ENCODE measurements around the gene ONECUT3.

The ONECUT3 gene

DNA sequence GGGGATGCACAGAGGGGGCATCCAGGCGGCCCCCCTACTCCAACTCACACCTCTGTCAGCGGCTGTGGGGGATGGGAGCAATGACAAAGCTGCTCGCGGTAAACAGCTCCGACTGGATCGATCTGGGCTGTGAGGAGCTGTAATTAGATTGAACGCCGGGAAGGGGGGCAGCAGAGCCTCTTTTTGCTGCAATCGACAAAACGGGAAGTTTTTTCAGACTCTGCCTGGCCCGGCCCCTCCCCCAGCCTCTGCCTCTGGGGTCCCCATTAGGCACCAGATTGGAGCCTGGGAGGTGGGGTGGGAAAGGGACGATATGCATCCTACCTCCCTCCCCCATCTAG is 16.3 kb downstream of the ONECUT3 start:
- H4K8ac ChIP-seq (ENCODE audit: low read depth, low read length), result no peak overlapping the region
- H3K79me2 ChIP-seq (ENCODE audit: control insufficient read depth, insufficient read depth, low read length, poor library complexity), result no peaks in the 10 kb centered on the region
- no peak overlapping the region for H3K4ac ChIP-seq (ENCODE audit: low read depth, low read length)
- H2AFZ ChIP-seq (ENCODE audit: insufficient read depth, low read length, poor library complexity), result no peak overlapping the region
- WGBS (ENCODE audit: extremely low coverage, insufficient coverage, insufficient read length), result no CpG with 5 or more reads among the region's 12 CpGs
- H3K27me3 ChIP-seq (ENCODE audit: insufficient read depth, low read length), result peaks cover 54% of the 10 kb centered on the region
- peaks cover 22% of the 10 kb centered on the region for H3K9me3 ChIP-seq (ENCODE audit: insufficient read depth, low read depth, low read length)
- no peak overlapping the region for H3K9ac ChIP-seq (ENCODE audit: low read length)
- H2BK5ac ChIP-seq (ENCODE audit: low read depth, low read length, poor library complexity), result no peak overlapping the region
- no peaks in the 10 kb centered on the region for H3K4me1 ChIP-seq (ENCODE audit: control insufficient read depth in 1 of 2, insufficient read depth in 2 of 2, low read length in 2 of 2)
- H3K18ac ChIP-seq (ENCODE audit: low read length), result no peak overlapping the region
- DNase-seq, result no peak
- H2BK120ac ChIP-seq (ENCODE audit: insufficient read depth, low read length, poor library complexity), result no peak overlapping the region
- H2AK5ac ChIP-seq (ENCODE audit: low read length), result no peak overlapping the region
- no peak overlapping the region for H3K27ac ChIP-seq (ENCODE audit: low read depth, low read length)
- no peak overlapping the region for H3K4me3 ChIP-seq (ENCODE audit: low read depth, low read length)
- H4K12ac ChIP-seq (ENCODE audit: low read depth, low read length), result no peak overlapping the region
- no peak overlapping the region for H2BK12ac ChIP-seq (ENCODE audit: low read length)
- no peak overlapping the region for H3K4me2 ChIP-seq (ENCODE audit: low read length)
- no peak overlapping the region for H3K23ac ChIP-seq (ENCODE audit: low read length)
- H4K91ac ChIP-seq (ENCODE audit: low read depth, low read length), result no peak overlapping the region
- no peaks in the 10 kb centered on the region for H3K36me3 ChIP-seq (ENCODE audit: control insufficient read depth in 1 of 2, insufficient read depth in 2 of 2, low read length in 2 of 2)
- no peak overlapping the region for H3K14ac ChIP-seq (ENCODE audit: low read length)
- no peaks in the 10 kb centered on the region for H3K79me1 ChIP-seq (ENCODE audit: low read length)

DNA sequence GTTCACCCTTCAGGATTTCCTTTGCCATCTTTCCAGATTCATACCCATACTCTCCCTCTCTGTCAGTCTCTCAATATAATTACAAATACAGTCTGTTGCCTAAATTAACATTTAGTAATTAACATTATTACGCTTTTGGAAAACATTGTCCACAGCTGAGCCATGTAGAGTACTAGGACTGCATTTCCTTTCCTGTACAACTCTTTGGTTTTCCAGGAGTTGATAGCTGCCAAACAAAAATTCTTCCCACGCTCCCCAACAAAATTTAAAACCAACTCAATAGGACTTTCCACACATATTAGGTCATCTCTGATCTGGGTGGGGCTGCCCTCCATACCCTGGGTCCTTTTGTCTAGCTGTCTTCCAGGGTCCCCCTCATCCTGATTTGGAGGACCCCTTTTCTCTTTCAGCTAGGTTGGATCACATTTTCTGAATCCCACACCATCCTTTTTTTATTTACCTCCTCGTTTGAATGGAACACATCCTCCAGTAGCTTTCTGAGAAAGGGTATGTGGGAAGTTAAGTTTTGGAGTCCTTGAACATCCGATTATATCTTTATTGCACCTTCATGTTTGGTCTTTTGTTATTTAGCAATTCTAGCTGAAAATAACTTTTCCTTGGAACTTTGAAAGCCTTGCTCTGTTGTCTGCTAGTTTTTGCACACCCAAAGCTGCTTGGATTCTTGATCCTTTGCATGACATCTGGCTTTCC is 17.7 kb downstream of the ONECUT3 start:
- Histone ChIP-seq H3K4me3 (ENCODE audit: low read depth, low read length) (no peak overlapping the region), H2BK120ac (ENCODE audit: insufficient read depth, low read length, poor library complexity) (no peak overlapping the region), H3K36me3 (ENCODE audit: control insufficient read depth in 1 of 2, insufficient read depth in 2 of 2, low read length in 2 of 2) (no peaks in the 10 kb centered on the region), H3K4me2 (ENCODE audit: low read length) (no peak overlapping the region), H3K18ac (ENCODE audit: low read length) (no peak overlapping the region), H4K12ac (ENCODE audit: low read depth, low read length) (no peak overlapping the region), H2BK12ac (ENCODE audit: low read length) (no peak overlapping the region), H4K91ac (ENCODE audit: low read depth, low read length) (no peak overlapping the region), H3K9me3 (ENCODE audit: insufficient read depth, low read depth, low read length) (peaks cover 25% of the 10 kb centered on the region), H3K14ac (ENCODE audit: low read length) (no peak overlapping the region), H3K27me3 (ENCODE audit: insufficient read depth, low read length) (peaks cover 53% of the 10 kb centered on the region), H4K8ac (ENCODE audit: low read depth, low read length) (no peak overlapping the region), H2AK5ac (ENCODE audit: low read length) (no peak overlapping the region), H3K23ac (ENCODE audit: low read length) (no peak overlapping the region), H3K79me1 (ENCODE audit: low read length) (no peaks in the 10 kb centered on the region), H3K9ac (ENCODE audit: low read length) (no peak overlapping the region), H3K4ac (ENCODE audit: low read depth, low read length) (no peak overlapping the region), H2AFZ (ENCODE audit: insufficient read depth, low read length, poor library complexity) (no peak overlapping the region), H3K4me1 (ENCODE audit: control insufficient read depth in 1 of 2, insufficient read depth in 2 of 2, low read length in 2 of 2) (no peaks in the 10 kb centered on the region), H3K27ac (ENCODE audit: low read depth, low read length) (no peak overlapping the region), H3K79me2 (ENCODE audit: control insufficient read depth, insufficient read depth, low read length, poor library complexity) (no peaks in the 10 kb centered on the region), H2BK5ac (ENCODE audit: low read depth, low read length, poor library complexity) (no peak overlapping the region)
- 100% methylated on average over 1 of the region's 4 CpGs for WGBS (ENCODE audit: extremely low coverage, insufficient coverage, insufficient read length)
- no peak for DNase-seq

DNA sequence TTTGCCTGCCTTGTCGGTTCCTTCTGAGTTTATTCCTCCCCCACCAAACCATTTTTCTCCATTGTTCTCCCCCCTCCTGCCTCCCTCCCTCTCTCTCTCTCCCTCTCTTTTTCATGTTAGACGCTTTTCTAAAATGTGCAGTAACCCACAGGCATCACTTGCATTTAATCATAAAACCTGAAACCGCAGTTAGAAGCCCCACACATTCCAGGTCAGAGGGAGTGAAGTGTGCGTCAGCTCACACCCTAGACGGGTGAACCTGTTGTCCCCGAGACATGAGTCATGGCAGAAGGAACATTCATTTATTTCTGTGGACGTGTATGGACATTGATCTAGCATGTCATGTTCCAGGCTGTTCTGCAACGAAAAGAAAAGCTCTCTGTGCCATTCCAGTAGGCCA is 19.9 kb downstream of the ONECUT3 start:
- H3K27me3 ChIP-seq (ENCODE audit: insufficient read depth, low read length), result peaks cover 55% of the 10 kb centered on the region
- no peaks in the 10 kb centered on the region for H3K36me3 ChIP-seq (ENCODE audit: control insufficient read depth in 1 of 2, insufficient read depth in 2 of 2, low read length in 2 of 2)
- H3K4me1 ChIP-seq (ENCODE audit: control insufficient read depth in 1 of 2, insufficient read depth in 2 of 2, low read length in 2 of 2), result no peaks in the 10 kb centered on the region
- no peak overlapping the region for H3K18ac ChIP-seq (ENCODE audit: low read length)
- no peak overlapping the region for H2BK12ac ChIP-seq (ENCODE audit: low read length)
- peak in 1 of 2 donors; percentile 37 for DNase-seq
- no peak overlapping the region for H2AK5ac ChIP-seq (ENCODE audit: low read length)
- no peak overlapping the region for H2BK120ac ChIP-seq (ENCODE audit: insufficient read depth, low read length, poor library complexity)
- no peak overlapping the region for H3K9ac ChIP-seq (ENCODE audit: low read length)
- H4K12ac ChIP-seq (ENCODE audit: low read depth, low read length), result no peak overlapping the region
- WGBS (ENCODE audit: extremely low coverage, insufficient coverage, insufficient read length), result no CpG with 5 or more reads among the region's 8 CpGs
- no peak overlapping the region for H3K27ac ChIP-seq (ENCODE audit: low read depth, low read length)
- no peak overlapping the region for H3K23ac ChIP-seq (ENCODE audit: low read length)
- no peak overlapping the region for H3K4me2 ChIP-seq (ENCODE audit: low read length)
- H2AFZ ChIP-seq (ENCODE audit: insufficient read depth, low read length, poor library complexity), result no peak overlapping the region
- no peak overlapping the region for H3K4me3 ChIP-seq (ENCODE audit: low read depth, low read length)
- peaks cover 28% of the 10 kb centered on the region for H3K9me3 ChIP-seq (ENCODE audit: insufficient read depth, low read depth, low read length)
- no peak overlapping the region for H2BK5ac ChIP-seq (ENCODE audit: low read depth, low read length, poor library complexity)
- H3K4ac ChIP-seq (ENCODE audit: low read depth, low read length), result no peak overlapping the region
- H3K79me2 ChIP-seq (ENCODE audit: control insufficient read depth, insufficient read depth, low read length, poor library complexity), result no peaks in the 10 kb centered on the region
- no peak overlapping the region for H4K91ac ChIP-seq (ENCODE audit: low read depth, low read length)
- H4K8ac ChIP-seq (ENCODE audit: low read depth, low read length), result no peak overlapping the region
- H3K79me1 ChIP-seq (ENCODE audit: low read length), result no peaks in the 10 kb centered on the region
- no peak overlapping the region for H3K14ac ChIP-seq (ENCODE audit: low read length)

DNA sequence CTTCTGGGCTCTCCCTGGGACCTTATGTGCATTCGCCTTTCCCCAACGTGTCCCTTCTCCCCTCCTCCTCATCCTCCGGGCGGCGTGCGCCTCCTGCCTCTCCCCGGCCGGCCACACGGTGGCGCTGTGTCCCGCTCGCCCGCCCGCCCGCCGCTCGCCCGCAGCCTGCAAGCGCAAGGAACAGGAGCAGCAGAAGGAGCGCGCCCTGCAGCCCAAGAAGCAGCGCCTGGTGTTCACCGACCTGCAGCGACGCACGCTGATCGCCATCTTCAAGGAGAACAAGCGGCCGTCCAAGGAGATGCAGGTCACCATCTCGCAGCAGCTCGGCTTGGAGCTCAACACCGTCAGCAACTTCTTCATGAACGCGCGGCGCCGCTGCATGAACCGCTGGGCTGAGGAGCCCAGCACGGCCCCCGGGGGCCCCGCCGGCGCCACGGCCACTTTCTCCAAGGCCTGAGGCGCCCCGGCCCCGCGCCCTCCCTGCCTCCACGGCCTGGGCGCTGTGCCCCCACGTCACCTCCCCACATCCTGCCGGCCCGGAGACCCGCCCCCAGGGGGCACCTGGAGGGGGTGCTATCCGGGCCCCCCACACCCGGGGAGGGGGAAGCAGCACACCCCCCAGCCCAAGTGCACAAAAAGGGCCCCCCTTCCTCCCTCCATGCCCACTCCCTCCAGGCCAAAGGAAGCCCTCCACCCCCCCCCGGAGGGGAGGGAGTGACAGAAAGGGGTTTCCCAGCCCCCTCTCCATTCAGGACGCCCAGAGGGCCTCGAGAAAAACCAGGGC is 21.9 kb downstream of the ONECUT3 start:
- Histone ChIP-seq H3K18ac (ENCODE audit: low read length) (no peak overlapping the region), H2AFZ (ENCODE audit: insufficient read depth, low read length, poor library complexity) (no peak overlapping the region), H3K27me3 (ENCODE audit: insufficient read depth, low read length) (peaks cover 58% of the 10 kb centered on the region), H3K79me2 (ENCODE audit: control insufficient read depth, insufficient read depth, low read length, poor library complexity) (no peaks in the 10 kb centered on the region), H2AK5ac (ENCODE audit: low read length) (no peak overlapping the region), H3K36me3 (ENCODE audit: control insufficient read depth in 1 of 2, insufficient read depth in 2 of 2, low read length in 2 of 2) (no peaks in the 10 kb centered on the region), H3K4me3 (ENCODE audit: low read depth, low read length) (no peak overlapping the region), H3K4me2 (ENCODE audit: low read length) (no peak overlapping the region), H3K4me1 (ENCODE audit: control insufficient read depth in 1 of 2, insufficient read depth in 2 of 2, low read length in 2 of 2) (no peaks in the 10 kb centered on the region), H3K9me3 (ENCODE audit: insufficient read depth, low read depth, low read length) (peaks cover 22% of the 10 kb centered on the region), H2BK12ac (ENCODE audit: low read length) (no peak overlapping the region), H4K91ac (ENCODE audit: low read depth, low read length) (no peak overlapping the region), H3K27ac (ENCODE audit: low read depth, low read length) (no peak overlapping the region), H4K12ac (ENCODE audit: low read depth, low read length) (no peak overlapping the region), H3K23ac (ENCODE audit: low read length) (no peak overlapping the region), H3K14ac (ENCODE audit: low read length) (no peak overlapping the region), H4K8ac (ENCODE audit: low read depth, low read length) (no peak overlapping the region), H3K9ac (ENCODE audit: low read length) (no peak overlapping the region), H2BK120ac (ENCODE audit: insufficient read depth, low read length, poor library complexity) (no peak overlapping the region), H2BK5ac (ENCODE audit: low read depth, low read length, poor library complexity) (no peak overlapping the region), H3K4ac (ENCODE audit: low read depth, low read length) (no peak overlapping the region), H3K79me1 (ENCODE audit: low read length) (no peaks in the 10 kb centered on the region)
- peak; percentile 24 to 57 for DNase-seq
- WGBS (ENCODE audit: extremely low coverage, insufficient coverage, insufficient read length), result no CpG with 5 or more reads among the region's 59 CpGs

Measured in trophoblast cell (in vitro differentiated cells and primary cell).